NCI-H1105 treated with DMSO at 0.1 percent for 48 hours (cell line): ENCODE data around the gene MTREX.

Experiments used
- DNase-seq: peaks from one replicate; lab custom pipeline; 2025; lab: John Stamatoyannopoulos, UW

MTREX gene

GRCh38 chr5:55472642-55473041 lies 164.9 kb downstream of the MTREX start:
- DNase-seq = no peak
